ENCODE results near the gene LZTS2. TPM values are rescaled to one million over a fixed set of nuclear protein-coding genes. Genes with fewer than 3 reads are reported as not detected.

LZTS2 gene
- total RNA-seq, 4 donors from 2014 or later: 41.8 to 86.8 (median 56.6) TPM

DNA sequence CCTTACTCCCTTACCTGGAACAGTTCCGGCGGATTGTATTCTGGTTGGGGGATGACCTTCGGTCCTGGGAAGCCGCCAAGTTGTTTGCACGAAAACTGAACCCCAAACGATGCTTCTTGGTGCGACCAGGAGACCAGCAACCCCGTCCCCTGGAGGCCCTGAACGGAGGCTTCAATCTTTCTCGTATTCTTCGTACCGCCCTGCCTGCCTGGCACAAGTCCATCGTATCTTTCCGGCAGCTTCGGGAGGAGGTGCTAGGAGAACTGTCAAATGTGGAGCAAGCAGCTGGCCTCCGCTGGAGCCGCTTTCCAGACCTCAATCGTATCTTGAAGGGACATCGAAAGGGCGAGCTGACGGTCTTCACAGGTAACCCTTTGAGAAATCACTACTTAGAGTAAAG lies 10.5 kb upstream of the LZTS2 start:
- H3K27ac ChIP-seq: no peak overlapping the region
- H3K27me3 ChIP-seq: no peaks in the 10 kb centered on the region
- no peak for DNase-seq
- TF ChIP-seq POLR2A (IDR thresholded peaks at IDR 0.05) (no peak), EP300 (IDR thresholded peaks at IDR 0.05; ENCODE audit: low read depth) (no peak), POLR2AphosphoS5 (IDR thresholded peaks at IDR 0.05) (no peak)
- TF ChIP-seq, protein P1, sequence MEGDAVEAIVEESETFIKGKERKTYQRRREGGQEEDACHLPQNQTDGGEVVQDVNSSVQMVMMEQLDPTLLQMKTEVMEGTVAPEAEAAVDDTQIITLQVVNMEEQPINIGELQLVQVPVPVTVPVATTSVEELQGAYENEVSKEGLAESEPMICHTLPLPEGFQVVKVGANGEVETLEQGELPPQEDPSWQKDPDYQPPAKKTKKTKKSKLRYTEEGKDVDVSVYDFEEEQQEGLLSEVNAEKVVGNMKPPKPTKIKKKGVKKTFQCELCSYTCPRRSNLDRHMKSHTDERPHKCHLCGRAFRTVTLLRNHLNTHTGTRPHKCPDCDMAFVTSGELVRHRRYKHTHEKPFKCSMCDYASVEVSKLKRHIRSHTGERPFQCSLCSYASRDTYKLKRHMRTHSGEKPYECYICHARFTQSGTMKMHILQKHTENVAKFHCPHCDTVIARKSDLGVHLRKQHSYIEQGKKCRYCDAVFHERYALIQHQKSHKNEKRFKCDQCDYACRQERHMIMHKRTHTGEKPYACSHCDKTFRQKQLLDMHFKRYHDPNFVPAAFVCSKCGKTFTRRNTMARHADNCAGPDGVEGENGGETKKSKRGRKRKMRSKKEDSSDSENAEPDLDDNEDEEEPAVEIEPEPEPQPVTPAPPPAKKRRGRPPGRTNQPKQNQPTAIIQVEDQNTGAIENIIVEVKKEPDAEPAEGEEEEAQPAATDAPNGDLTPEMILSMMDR (IDR thresholded peaks at IDR 0.05): no peak
- peaks cover 0 to 6% (median 3%) of the 10 kb centered on the region in 4 donors for H3K36me3 ChIP-seq
- H3K4me3 ChIP-seq: no peak overlapping the region
- H3K4me1 ChIP-seq: peaks cover 17 to 27% (median 22%) of the 10 kb centered on the region in 4 donors
- in situ Hi-C loops (cut with MboI; ENCODE audit: low pct_ligation_motif_present in 1 of 4, low pct_unique_long_range_greater_than_20kb in 1 of 4, low sequenced_read_pairs in 3 of 4) (no loop called here), intact Hi-C loops (cut with DNase I; ENCODE audit: low total_unique reads) (no loop called here)
- no peaks in the 10 kb centered on the region for H3K9me3 ChIP-seq
- 91 to 92% methylated on average over 6 to 21 of the region's 21 CpGs for WGBS, 2 donors (ENCODE audit: low coverage in 1 of 2)

DNA sequence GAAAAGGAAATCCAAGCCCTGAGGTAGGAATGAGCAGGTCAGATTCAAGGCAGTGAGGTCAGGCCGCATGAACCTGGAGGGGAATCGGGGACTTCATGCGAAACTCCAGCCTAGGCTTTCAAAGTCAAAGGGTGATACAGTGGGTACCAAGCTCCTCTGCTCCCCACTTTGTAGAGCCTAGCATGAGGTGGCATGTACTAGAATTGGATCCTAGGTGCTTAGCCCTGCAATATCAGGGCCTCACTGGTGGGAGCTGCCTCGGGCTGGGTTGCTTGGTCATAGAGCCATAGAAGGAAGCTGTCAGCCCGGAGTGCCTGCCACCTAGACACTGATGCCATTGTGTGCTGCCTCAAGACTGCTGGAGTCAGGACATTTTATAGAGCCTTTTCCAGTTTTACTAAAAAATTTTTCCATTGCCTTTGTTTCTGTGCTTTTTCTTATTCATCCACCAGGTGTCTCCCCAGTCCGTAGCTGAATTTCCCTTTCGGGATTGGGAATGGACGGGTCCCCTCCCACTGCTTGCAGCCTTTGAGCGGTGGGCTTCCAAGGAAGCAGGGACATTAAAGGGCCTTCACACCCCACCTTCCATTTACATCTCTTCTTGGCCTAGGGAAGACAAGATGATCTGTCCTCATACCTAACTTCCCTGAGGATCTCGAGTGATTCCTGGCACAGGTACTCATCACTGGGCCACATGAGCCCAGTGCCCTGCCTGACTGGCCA lies 5.5 kb upstream of the LZTS2 start:
- TF ChIP-seq POLR2A (IDR thresholded peaks at IDR 0.05) (no peak), EP300 (IDR thresholded peaks at IDR 0.05; ENCODE audit: low read depth) (no peak), POLR2AphosphoS5 (IDR thresholded peaks at IDR 0.05) (no peak)
- TF ChIP-seq, protein P1 (IDR thresholded peaks at IDR 0.05): peak; percentile 58 to 77 (median 67)
- DNase-seq: no peak
- intact Hi-C loops (cut with DNase I; ENCODE audit: low total_unique reads) (loop anchor here (1.0 kb wide), 1 partner anchor 20 kb away; no protein-coding TSS in a partner anchor), in situ Hi-C loops (cut with MboI; ENCODE audit: low pct_ligation_motif_present in 1 of 4, low pct_unique_long_range_greater_than_20kb in 1 of 4, low sequenced_read_pairs in 3 of 4) (no loop called here)
- H3K27ac ChIP-seq: no peak overlapping the region
- H3K9me3 ChIP-seq: no peaks in the 10 kb centered on the region
- WGBS, 2 donors (ENCODE audit: low coverage in 1 of 2): 32 to 54% methylated on average over 5 to 10 of the region's 10 CpGs
- peaks cover 5 to 29% (median 18%) of the 10 kb centered on the region in 4 donors for H3K4me1 ChIP-seq
- H3K27me3 ChIP-seq: no peaks in the 10 kb centered on the region
- H3K36me3 ChIP-seq: peaks cover 0 to 6% (median 3%) of the 10 kb centered on the region in 4 donors
- no peak overlapping the region for H3K4me3 ChIP-seq

- no peak for TF ChIP-seq EP300 (IDR thresholded peaks at IDR 0.05; ENCODE audit: low read depth)
- TF ChIP-seq, protein P1 (IDR thresholded peaks at IDR 0.05): no peak
- no peak for TF ChIP-seq POLR2A (IDR thresholded peaks at IDR 0.05)
- TF ChIP-seq POLR2AphosphoS5 (IDR thresholded peaks at IDR 0.05): no peak
- Histone ChIP-seq H3K27ac (no peak overlapping the region), H3K4me3 (no peak overlapping the region), H3K36me3 (peaks cover 0 to 6% (median 3%) of the 10 kb centered on the region in 4 donors), H3K27me3 (no peaks in the 10 kb centered on the region), H3K9me3 (no peaks in the 10 kb centered on the region), H3K4me1 (peaks cover 5 to 30% (median 19%) of the 10 kb centered on the region in 4 donors)
- DNase-seq: no peak
- in situ Hi-C loops (cut with MboI; ENCODE audit: low pct_ligation_motif_present in 1 of 4, low pct_unique_long_range_greater_than_20kb in 1 of 4, low sequenced_read_pairs in 3 of 4): no loop called here
- intact Hi-C loops (cut with DNase I; ENCODE audit: low total_unique reads): no loop called here
- 76% methylated on average over 6 of the region's 6 CpGs; no CpG with 5 or more reads in 1 of the 2 donors for WGBS, 2 donors (ENCODE audit: low coverage in 1 of 2)
Observed at GRCh38 chr10:100995181-100995580, 4.4 kb upstream of the LZTS2 start.

- DNase-seq: peak; percentile 55
- 5% methylated on average over 32 of the region's 46 CpGs; no CpG with 5 or more reads in 1 of the 2 donors for WGBS, 2 donors (ENCODE audit: low coverage in 1 of 2)
- no peaks in the 10 kb centered on the region for H3K27me3 ChIP-seq
- TF ChIP-seq POLR2AphosphoS5 (IDR thresholded peaks at IDR 0.05): no peak
- TF ChIP-seq, protein P1 (IDR thresholded peaks at IDR 0.05): no peak
- H3K27ac ChIP-seq: peak overlapping the region; percentile 94 to 98 (median 97)
- H3K4me1 ChIP-seq: peaks cover 10 to 44% (median 35%) of the 10 kb centered on the region in 4 donors
- H3K36me3 ChIP-seq: peaks cover 0 to 6% (median 0%) of the 10 kb centered on the region in 4 donors
- H3K4me3 ChIP-seq: peak overlapping the region; percentile 46 to 77 (median 67)
- in situ Hi-C loops (cut with MboI; ENCODE audit: low pct_ligation_motif_present in 1 of 4, low pct_unique_long_range_greater_than_20kb in 1 of 4, low sequenced_read_pairs in 3 of 4) (no loop called here), intact Hi-C loops (cut with DNase I; ENCODE audit: low total_unique reads) (no loop called here)
- H3K9me3 ChIP-seq: no peaks in the 10 kb centered on the region
Observed at GRCh38 chr10:100996678-100997359, 2.8 kb upstream of the LZTS2 start.
